SW 1271 (cell line): ENCODE data around the gene OTUD5.
"Not testable (repeated sequence)": the region's sequence is repeated elsewhere in the genome, so short reads cannot be mapped to it uniquely, and the experiment has no call there.

Source experiments
- DNase-seq, 2 experiments: peaks; one replicate each; lab custom pipeline; 2025; lab: John Stamatoyannopoulos, UW

The OTUD5 gene, protein sequence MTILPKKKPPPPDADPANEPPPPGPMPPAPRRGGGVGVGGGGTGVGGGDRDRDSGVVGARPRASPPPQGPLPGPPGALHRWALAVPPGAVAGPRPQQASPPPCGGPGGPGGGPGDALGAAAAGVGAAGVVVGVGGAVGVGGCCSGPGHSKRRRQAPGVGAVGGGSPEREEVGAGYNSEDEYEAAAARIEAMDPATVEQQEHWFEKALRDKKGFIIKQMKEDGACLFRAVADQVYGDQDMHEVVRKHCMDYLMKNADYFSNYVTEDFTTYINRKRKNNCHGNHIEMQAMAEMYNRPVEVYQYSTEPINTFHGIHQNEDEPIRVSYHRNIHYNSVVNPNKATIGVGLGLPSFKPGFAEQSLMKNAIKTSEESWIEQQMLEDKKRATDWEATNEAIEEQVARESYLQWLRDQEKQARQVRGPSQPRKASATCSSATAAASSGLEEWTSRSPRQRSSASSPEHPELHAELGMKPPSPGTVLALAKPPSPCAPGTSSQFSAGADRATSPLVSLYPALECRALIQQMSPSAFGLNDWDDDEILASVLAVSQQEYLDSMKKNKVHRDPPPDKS

DNA sequence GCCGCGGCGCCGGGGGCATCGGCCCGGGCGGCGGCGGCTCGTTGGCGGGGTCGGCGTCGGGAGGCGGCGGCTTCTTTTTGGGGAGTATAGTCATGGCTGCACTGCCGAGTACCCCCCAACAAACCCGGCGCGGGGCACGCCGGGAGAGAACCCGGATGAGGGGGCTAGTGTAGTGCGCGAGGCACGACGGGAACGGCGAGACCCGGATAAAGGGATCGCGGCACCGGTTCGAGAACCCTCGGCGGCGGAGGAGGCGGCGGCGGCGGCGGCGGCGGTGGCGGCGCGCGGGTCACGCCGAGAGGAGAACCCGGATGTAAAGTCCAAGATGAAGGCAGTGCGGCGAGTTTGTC is at the start of gene OTUD5:
Gene OTUD5 (minus strand): TSS at position 131 of the 350 bp plus-strand sequence. CDS start 37 bp downstream, at position 94.
- no peak for DNase-seq

- DNase-seq: no peak
These were observed 46.3 kb upstream of the OTUD5 start for GRCh38 chrX:49003696-49004095.

DNA sequence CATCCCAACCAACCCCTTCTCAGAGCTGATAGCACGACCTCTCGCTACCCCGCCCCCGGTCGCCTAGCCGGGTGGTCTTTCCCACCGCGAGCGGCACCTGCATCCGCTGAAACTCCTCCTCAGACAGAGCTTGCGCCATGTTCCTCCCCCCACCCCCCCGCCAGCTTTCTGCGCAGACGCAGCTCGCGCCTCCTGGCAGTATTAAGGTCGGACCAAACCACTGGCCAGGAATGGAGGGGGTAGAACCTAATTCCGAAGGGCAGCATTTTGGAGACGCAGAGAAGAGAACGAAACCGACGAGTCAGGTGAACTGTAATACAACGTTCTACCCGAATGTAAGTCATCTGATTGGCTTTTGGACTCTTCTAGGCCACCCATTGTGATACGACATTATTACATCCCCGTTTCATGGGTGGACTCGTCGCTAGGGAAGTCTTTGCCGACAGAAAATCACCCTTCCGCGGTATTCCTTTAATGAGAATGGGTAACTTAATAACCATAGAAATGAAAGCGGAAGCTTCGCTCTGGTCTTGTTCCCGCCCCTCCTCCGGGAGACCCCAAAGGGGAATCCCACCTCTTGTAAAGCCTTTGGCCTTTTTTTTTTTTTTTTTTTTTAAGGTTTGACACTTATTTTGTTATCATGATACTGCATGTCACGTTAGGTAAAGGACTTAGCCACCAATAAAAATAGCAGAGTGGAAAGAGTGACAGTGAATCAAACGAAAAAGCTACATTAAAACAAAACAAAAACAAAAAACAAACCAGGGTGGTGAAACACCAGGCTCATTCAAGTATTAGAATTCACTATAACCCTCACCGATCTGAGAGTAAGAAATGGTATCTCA is 44.9 kb upstream of the OTUD5 start, which contains the start of gene GRIPAP1:
Gene GRIPAP1 (minus strand): TSS at position 174 of the 845 bp plus-strand sequence. CDS start 35 bp downstream, at position 139.
- DNase-seq: peak; percentile 32 to 77

GRCh38 chrX:49001521-49002090 is 44.2 kb upstream of the OTUD5 start:
- DNase-seq: peak in 1 of 2 experiments; percentile 4

GRCh38 chrX:49000636-49001035 is 43.2 kb upstream of the OTUD5 start:
- DNase-seq: no peak

GRCh38 chrX:48999030-48999429 is 41.6 kb upstream of the OTUD5 start:
- no peak for DNase-seq

GRCh38 chrX:48998391-48998790 is 41.0 kb upstream of the OTUD5 start:
- DNase-seq: no peak

- no peak for DNase-seq
These were observed 40.5 kb upstream of the OTUD5 start for GRCh38 chrX:48997865-48998264.

DNA sequence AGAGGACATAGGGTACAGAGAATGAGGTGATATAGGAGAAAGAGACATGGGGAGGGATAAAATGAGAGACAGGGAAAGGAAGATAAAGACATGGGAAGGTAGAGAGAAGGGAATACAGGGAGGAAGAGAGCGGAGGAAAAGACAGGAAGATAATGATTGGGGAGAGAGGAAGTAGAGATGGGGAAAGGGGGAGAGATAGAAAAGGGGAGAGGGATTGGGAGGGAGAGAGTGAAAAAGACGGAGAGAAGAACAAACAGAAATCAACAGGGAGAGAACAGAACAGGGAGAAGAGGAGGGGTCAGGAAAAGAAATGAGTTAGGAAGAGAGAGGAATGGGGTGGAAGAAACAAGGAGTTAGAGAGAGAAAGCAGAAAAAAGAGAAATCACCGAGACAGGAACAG is 40.0 kb upstream of the OTUD5 start:
- DNase-seq: no peak

DNA sequence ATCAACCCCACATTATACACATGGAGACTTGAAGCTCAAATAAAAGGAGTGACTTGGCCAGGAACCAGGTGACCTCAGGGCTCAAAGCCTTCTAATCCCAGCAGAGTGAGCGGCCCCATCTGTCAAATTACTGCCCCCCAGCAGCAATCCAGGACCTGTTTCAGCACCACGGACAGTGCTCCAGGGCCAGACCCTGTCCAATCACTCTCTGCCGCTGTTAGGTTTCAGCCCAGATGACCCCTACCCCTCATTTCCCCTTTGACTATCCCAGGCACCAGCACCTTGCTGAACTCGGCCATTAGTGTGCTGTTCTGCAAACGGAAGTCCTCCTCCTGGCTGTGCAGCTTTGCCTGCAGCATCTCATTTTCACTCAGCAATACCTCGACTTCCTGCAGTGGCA is 39.6 kb upstream of the OTUD5 start:
- DNase-seq: no peak

- no peak for DNase-seq
These were observed 34.9 kb upstream of the OTUD5 start for GRCh38 chrX:48992341-48992740.

- DNase-seq: no peak
These were observed 32.1 kb upstream of the OTUD5 start for GRCh38 chrX:48989483-48989882.

GRCh38 chrX:48983896-48984295 is 26.5 kb upstream of the OTUD5 start:
- DNase-seq: no peak

- DNase-seq: no peak
These were observed 25.7 kb upstream of the OTUD5 start for GRCh38 chrX:48983081-48983480.

- no peak for DNase-seq
These were observed 23.8 kb upstream of the OTUD5 start for GRCh38 chrX:48981178-48981577.

DNA sequence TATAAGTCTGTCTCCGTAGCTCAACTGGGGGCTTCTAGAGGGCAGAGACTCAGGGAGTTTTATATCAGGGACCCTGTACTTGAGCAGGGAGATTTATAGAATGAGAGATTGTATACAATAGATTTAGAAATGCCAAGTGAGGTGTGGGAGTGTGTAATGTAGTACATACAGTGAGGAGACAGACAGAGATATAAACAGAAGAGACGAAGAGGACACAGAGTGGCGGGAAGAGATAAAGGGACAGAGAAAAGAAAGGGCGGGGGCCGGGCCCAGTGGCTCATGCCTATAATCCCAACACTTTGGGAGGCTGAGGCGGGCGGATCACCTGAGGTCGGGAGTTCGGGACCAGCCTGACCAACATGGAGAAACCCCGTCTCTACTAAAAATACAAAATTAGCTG is 22.9 kb upstream of the OTUD5 start:
- not testable (repeated sequence) for DNase-seq

DNA sequence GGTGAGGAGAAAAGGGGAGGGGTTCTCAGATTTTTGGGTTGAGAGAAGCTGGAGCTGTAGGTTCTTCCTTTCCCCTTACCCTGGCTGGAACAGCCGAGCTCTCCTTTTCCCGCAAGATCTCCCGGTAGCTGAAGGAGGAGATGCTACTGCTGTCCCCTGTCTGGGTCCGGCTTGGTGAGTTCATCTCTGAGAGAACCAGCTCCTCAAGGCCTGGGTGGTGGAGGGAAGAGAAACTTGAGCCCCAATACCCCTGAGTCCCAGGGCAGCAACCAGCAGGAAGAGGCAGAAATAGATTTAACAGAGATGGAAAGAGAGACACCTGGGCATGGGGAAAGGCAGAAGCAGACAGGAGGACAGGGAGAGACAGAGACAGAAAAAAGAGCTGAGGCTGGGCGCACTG is 20.8 kb upstream of the OTUD5 start:
- DNase-seq: no peak

DNA sequence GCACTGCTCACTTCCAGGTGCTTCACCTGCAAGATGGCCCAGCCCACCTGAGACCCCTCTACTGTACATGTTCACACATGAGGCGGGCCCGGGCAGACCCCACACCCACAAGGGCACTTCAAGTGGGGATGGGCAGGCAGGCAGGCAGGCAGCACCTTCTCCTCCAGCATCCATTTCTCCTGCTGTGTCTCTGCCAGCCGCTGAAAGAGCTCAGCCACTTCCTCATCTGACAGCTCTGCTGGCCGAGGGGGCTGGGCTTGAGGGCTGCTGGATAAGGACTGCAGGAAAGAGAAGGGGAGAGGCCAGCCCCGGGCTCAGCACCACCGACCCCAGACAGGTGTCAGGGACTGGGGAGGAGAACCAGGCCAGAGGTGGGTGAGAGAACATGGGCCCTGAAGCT is 18.7 kb upstream of the OTUD5 start:
- no peak for DNase-seq

- no peak for DNase-seq
These were observed 18.1 kb upstream of the OTUD5 start for GRCh38 chrX:48975541-48975940.

DNA sequence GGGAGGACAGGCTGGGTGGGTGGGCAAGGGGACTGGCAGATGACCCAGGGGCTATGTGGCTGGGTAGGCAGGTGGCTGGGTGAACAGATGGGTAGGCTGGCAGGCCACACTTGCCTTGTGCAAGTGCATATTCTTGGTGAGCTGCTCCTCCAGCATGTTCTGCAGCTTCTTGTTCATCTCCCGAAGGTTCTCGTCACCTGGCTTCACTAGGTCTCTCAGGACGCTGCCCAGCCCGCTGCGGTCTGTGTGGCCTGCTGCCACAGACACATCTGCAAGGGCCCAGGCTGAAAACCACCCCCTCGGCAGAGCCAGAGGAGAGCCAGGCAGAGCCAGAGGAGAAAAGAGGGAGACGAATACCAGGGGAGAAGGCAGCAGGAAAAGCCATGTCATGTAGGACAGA is 17.6 kb upstream of the OTUD5 start:
- no peak for DNase-seq

GRCh38 chrX:48974574-48974973 is 17.2 kb upstream of the OTUD5 start:
- no peak for DNase-seq

DNA sequence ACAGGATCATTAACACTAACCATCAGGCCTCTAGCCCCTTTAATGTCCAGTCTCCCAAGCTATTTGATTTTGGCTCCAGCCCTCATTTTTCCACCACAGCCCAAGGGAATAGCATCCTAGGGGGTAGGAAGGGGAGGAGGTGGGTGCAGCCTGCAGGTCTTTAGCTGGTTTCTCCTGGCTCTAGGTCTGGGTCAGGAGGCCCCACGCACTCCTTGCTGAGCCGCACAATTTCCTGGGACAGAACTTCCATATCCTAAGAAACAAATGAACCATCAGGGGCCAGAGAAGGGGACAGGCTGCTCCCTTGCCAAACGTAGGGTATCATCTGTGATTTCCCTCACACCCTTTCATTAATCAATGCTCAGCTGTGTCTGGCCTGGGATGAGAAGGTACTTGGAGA is 16.6 kb upstream of the OTUD5 start:
- DNase-seq: no peak
